Measurements from ENCODE around the gene TRPM2.
"Not testable (repeated sequence)": the region's sequence is repeated elsewhere in the genome, so short reads cannot be mapped to it uniquely, and the experiment has no call there.

TRPM2 gene

GRCh38 chr21:44399151-44399954, 45.9 kb downstream of the TRPM2 start:
- no peak for DNase-seq

- no peak for DNase-seq
Measured at GRCh38 chr21:44399955-44400790, 46.8 kb downstream of the TRPM2 start.

DNA sequence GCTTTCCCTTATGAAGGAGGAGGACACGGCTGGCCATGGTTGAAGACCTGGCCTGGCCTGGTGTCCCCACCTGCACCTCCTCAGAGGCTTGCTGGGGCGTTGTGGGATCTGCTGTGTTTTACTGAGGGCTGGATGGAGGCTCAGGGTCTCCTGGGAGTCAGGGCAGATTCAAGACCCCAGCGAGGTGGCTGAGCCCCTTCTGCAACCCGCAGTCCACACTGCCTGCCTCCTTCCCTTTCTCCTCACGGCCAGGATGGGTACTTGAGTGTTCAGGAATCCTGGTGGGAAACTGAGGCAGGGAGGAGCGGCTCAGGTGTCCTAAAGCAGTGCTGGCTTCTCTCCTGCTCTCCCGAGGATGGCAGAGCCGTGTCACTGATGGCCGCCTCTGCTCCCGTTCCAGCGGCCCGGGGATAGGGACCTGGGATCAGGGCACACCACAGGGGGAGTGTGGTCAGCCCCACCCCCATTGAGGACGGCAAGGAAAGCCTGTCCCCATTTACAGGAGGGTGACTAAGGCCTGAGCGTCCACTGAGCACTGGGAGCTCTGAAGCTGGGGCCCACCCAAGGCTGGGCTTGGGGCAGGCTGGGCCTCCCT, 47.5 kb downstream of the TRPM2 start:
- no peak for DNase-seq

- DNase-seq: no peak
Measured at GRCh38 chr21:44401386-44402160, 48.2 kb downstream of the TRPM2 start.

DNA sequence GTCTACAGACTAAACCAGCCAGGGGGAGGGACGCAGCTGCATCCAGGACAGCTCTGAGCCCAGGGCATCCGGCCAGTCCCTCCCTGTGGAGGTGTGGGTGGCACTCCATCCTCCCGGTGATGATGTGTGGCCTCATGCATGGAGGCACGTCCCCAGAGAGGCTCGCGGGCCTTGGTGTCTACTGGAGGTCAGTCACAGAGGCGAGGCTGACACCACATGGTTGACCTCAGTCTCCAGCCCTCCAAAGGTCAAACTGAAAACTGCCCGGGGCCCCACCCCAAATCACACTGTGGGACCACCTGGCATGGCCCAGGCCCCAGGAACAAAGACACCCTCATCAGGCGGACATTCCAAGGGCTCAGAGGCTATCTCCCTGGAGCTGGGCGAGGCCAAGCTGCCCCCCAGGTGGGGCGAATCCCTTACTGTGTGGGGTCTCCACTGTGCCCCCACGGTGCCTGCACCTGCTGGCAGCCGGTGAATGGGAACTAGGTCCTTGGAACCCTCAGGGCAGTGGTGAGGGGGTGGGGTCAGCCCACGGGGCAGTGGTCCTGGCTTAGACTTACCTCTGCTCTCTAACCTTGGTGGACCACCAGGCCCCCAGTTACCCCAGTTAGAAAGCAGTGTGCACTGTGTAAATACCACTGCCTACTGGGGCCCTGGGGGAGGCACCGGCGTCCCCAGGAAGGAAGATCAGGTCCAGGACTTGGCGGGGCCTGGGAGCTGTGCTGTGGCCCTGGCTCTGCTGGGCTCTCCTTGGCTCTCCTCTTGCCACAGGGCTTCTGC, 49.1 kb downstream of the TRPM2 start:
- DNase-seq: no peak

- no peak for DNase-seq
Measured at GRCh38 chr21:44403106-44404020, 49.9 kb downstream of the TRPM2 start.

DNA sequence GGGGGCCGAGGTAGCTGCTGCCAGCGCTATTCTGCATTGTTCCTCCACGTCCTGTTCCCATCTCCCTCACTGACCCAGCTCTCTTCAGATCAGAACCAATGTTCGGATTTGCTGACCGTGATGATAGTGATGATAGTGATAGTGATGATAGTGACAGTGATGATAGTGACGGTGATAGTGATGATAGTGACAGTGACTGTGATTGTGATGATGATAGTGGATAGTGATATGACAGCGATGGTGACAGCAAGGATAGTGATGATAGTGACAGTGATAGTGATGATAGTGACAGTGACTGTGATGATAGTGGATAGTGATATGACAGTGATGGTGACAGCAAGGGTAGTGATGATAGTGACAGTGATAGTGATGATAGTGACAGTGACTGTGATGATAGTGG, 51.1 kb downstream of the TRPM2 start:
- not testable (repeated sequence) for DNase-seq

GRCh38 chr21:44405091-44405947, 51.9 kb downstream of the TRPM2 start:
- no peak for DNase-seq

GRCh38 chr21:44405948-44406872, 52.8 kb downstream of the TRPM2 start:
- no peak for DNase-seq

GRCh38 chr21:44406953-44407352, 53.5 kb downstream of the TRPM2 start:
- no peak for DNase-seq

GRCh38 chr21:44407493-44407892, 54.1 kb downstream of the TRPM2 start:
- DNase-seq: no peak

GRCh38 chr21:44408226-44408625, 54.8 kb downstream of the TRPM2 start:
- no peak for DNase-seq

GRCh38 chr21:44413566-44414290, 60.3 kb downstream of the TRPM2 start:
- no peak for DNase-seq

DNA sequence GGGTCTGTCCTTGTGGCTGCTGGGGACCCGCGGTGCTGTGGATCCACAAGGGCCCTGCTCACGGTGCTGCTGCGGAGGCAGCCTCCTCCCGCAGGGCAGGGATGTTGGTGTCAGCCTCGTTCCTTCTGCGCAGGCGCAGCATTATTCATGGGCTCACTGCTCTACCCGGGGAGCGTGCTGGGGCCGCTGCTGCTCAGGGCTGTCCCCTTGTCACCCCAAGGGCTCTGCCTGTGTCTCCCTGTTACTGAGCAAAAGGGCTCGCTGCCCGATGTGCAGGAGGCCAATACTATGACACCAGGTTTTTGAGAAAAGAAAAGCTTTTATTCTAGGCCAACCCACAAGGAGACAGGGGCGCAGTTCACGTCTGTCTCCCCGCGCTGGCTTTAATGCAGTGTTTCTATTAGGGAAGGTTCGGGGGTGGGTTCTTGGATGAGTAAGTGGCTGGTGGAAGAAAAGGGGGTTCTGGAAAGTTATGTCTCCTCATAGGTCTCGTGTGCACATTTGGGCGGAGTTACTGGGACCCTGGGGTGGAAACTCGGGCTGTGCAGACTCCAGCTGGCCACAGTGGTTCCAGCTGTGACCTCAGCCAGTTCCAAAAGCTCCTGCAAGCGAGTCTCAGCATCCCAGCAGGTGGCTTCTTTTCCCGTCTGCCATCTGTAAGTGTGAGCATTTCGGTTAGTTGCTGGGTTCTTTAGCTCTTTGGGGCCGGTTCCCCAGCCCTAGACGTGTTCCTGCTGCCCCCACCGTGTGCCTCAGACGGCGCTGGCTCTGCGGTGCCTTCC, 61.1 kb downstream of the TRPM2 start:
- no peak for DNase-seq

DNA sequence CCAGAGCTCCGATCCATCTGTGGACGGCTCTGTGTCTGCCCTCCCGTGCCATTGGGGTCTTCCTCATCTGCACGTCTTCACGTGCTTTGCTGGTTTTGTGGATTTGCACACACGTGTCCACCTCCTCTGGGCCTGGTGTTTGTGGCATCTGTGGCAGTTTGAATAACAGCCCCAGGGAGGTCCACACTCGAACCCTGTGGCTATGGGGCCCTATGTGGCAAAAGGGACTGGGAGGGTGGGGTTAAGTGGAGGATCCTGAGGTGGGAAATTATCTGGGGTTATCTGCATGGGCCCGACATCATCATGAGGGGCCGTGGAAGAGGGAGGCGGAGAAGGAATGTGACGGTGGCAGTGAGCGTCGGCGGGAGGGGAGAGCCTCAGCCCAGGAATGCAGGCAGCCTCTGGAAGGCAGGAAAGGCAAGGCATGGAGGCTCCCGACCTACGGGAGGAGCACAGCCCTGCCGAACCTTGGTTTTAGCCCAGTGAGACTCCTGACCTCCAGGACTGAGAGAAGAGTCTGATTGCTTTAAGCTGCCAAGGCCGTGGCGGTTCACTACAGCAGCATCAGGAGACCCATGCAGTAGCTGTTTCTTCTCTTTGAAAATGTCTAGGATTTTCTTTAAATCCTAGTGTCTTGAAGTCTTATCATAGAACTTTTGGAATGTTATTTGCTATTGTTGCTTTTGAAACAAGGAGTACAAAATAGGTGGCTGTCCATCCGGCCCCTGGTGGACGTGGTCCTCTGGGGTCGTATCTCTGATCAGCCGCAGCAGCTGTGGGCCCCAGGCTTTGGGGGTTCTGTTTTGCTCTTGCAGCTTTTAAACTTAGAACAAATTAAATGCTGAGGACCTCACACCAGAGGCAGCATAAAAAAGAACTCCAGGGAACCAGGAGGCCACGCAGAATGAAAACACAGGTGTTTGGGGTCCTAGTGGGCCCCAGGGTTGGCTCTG, 61.9 kb downstream of the TRPM2 start:
- no peak for DNase-seq

DNA sequence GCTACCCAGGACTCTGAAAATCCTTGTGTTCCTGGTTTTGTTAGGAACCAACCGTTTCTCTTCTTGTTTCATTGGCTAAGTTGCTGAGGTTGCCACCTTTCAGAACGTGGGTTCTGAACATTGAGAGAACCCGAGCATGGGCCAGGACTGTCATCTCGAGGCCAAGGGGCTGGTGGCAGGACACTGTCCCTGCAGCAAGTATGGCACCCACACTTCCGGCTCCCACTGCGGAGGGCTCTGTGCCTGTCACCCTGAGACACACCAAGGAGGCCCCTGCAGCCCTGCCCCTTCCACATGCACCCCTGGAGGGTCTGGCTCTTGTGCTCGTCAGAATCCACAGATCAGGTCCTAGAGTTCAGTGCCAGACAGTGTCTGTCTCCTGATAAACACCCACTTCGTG, 62.8 kb downstream of the TRPM2 start:
- DNase-seq: no peak

Data from NCI-H82 (cell line).